Measurements from ENCODE around the gene UBA52. TPM values are rescaled to one million over a fixed set of nuclear protein-coding genes. Genes with fewer than 3 reads are reported as not detected.

UBA52 gene
- total and polyA plus RNA-seq, 2 of the 8 experiments (the other 6 are each of a cell fraction or from before 2014, with no cell fraction given), result 1,340 to 5,409 TPM

- no peak for TF ChIP-seq FOSL1 (IDR thresholded peaks at IDR 0.05; ENCODE audit: insufficient read depth, low read depth, low read length)
These were observed 46.6 kb downstream of the UBA52 start for GRCh38 chr19:18618236-18618635.

More at GRCh38 chr19:18618236-18618635, 46.6 kb downstream of the UBA52 start:
- Histone ChIP-seq H3K79me2 (ENCODE audit: control insufficient read depth in 1 of 2, insufficient read depth in 2 of 2, low read length in 2 of 2) (no peaks in the 10 kb centered on the region), H2BK12ac (ENCODE audit: low read depth, low read length) (no peak overlapping the region), H4K5ac (ENCODE audit: insufficient read length, low read depth, low read length) (no peak overlapping the region), H2BK15ac (ENCODE audit: low read length) (no peak overlapping the region), H3K36me3 (ENCODE audit: control insufficient read depth in 2 of 4, insufficient read depth in 4 of 4, low read length in 3 of 4) (no peaks in the 10 kb centered on the region), H4K91ac (replicated peaks; ENCODE audit: insufficient read length, low read length) (no peak overlapping the region), H4K20me1 (replicated peaks in 1 of 2; ENCODE audit: control insufficient read depth in 1 of 2, insufficient read depth in 2 of 2, low read length in 2 of 2) (peaks cover 0 to 5% of the 10 kb centered on the region in 2 experiments), H3K23ac (ENCODE audit: insufficient read length) (no peak overlapping the region), H3K4me2 (ENCODE audit: insufficient read depth in 1 of 2, low read depth in 2 of 2, low read length in 2 of 2) (no peak overlapping the region), H2BK5ac (ENCODE audit: low read depth, low read length) (no peak overlapping the region), H2AK5ac (ENCODE audit: low read depth, low read length) (no peak overlapping the region), H3K4me1 (replicated peaks in 1 of 4; ENCODE audit: control insufficient read depth in 3 of 4, insufficient read depth in 4 of 4, low read length in 3 of 4) (peaks cover 0 to 7% (median 4%) of the 10 kb centered on the region in 4 experiments; a peak in 6 of 7 replicates), H3K27me3 (replicated peaks in 1 of 4; ENCODE audit: control insufficient read depth in 3 of 4, extremely low read depth in 1 of 4, insufficient read depth in 3 of 4, low read length in 3 of 4) (peaks cover 13 to 22% (median 19%) of the 10 kb centered on the region in 4 experiments), H3K23me2 (ENCODE audit: low read depth, low read length) (no peaks in the 10 kb centered on the region; the same call in 1 of the 2 replicates), H3K4ac (replicated peaks; ENCODE audit: insufficient read length, low read depth, low read length) (no peak overlapping the region), H3K56ac (replicated peaks; ENCODE audit: insufficient read length, low read depth, low read length) (no peak overlapping the region), H4K8ac (ENCODE audit: extremely low read depth, insufficient read depth, low read length) (no peak overlapping the region), H3K14ac (ENCODE audit: insufficient read length) (no peak overlapping the region), H2BK120ac (replicated peaks; ENCODE audit: low read depth, low read length) (no peak overlapping the region), H2BK20ac (ENCODE audit: low read length) (no peak overlapping the region), H3K9me3 (ENCODE audit: insufficient read depth in 2 of 2, low read depth in 1 of 2, low read length in 1 of 2) (no peaks in the 10 kb centered on the region), H3K27ac (ENCODE audit: low read depth, low read length) (no peak overlapping the region), H3K79me1 (ENCODE audit: low read depth, low read length) (no peaks in the 10 kb centered on the region), H2AFZ (ENCODE audit: low read length) (no peak overlapping the region), H3K4me3 (ENCODE audit: extremely low read depth in 1 of 4, insufficient read depth in 2 of 4, low read depth in 3 of 4, low read length in 4 of 4) (no peak overlapping the region), H3K9ac (replicated peaks in 1 of 4; ENCODE audit: extremely low read depth in 1 of 4, low read depth in 3 of 4, low read length in 3 of 4) (no peak overlapping the region), H3K18ac (ENCODE audit: extremely low read depth, low read length) (no peak overlapping the region)
- DNase-seq (ENCODE audit: low read depth in 1 of 2, low spot score in 2 of 2), result no peak
- ChIA-PET POLR2A (ENCODE audit: partially characterized antibody) (interaction anchor here (1.1 kb wide), 1 partner anchor 27 kb away, joined by 4 read pairs; no protein-coding TSS in a partner anchor), CTCF (ENCODE audit: partially characterized antibody) (interaction anchor here (0.6 kb wide), 1 partner anchor 24 kb away, joined by 3 read pairs; no protein-coding TSS in a partner anchor)
- no peak for FAIRE-seq
- 95% methylated on average over 5 of the region's 13 CpGs; no CpG with 5 or more reads in 1 of the 2 experiments for WGBS, 2 experiments (ENCODE audit: extremely low coverage in 1 of 2, insufficient coverage in 1 of 2, insufficient read length in 1 of 2, insufficient replicate concordance in 2 of 2, low coverage in 1 of 2, low lambda C conversion rate in 2 of 2, missing lambda C conversion rate in 1 of 2)
